Measurements from ENCODE around the gene FAM185A. TPM values are rescaled to one million over a fixed set of nuclear protein-coding genes. Genes with fewer than 3 reads are reported as not detected.

The FAM185A gene
- 7.8 and 8.1 TPM in 2 replicates for total RNA-seq

DNA sequence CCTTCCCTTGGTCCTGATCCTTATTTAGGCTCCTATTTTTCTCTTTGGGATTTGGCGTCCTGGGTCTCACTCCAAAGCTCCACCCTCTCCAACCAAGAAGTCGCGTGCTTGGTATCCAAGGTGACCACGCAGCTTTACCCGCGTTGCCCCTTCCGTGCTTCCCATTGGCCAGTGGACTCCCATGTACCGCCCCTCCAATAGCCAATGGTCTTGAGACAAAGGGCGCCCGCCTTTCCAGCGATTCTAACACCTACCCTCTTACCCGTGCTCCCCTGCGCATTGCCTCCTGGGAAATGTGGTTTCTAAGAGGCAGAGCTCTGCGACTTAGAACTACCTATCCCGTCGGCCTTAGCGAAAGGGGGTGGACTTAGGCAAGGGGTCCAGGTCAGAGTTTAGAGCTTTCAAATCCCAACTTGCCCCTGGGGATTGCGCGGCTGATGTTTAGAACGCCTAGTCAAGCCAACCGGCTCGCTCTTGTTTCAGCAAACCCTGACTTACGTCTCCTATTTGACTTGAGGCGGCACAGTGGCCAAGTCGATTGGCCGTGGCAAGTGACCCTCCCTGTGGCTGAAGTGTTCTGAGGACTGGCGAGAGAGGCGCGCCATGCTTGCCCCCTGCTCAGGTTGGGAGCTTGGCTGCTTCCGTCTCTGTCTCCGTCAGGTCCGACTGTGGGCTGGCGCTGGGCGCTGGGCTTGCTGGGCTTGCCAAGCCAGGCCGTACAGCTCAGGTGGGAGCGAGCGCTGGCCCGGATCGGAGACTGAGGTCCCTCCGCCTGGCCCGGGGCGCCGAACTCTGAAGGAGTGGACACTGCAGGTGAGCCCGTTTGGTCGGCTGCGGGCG is at the start of gene FAM185A:
TSS of gene FAM185A (plus strand) at position 395 of the 840 bp plus-strand sequence. CDS start at position 604, 209 bp downstream.

Other genes starting within 250 kb of the FAM185A start
- gene RASA4B, start 231.2 kb upstream of the FAM185A start, total RNA-seq: 1.8 and 2.0 TPM in 2 replicates
- gene UPK3BL2, start 205.3 kb upstream of the FAM185A start, total RNA-seq: 1.3 and 1.7 TPM in 2 replicates
- not detected in 2 replicates for gene SPDYE2, start 197.8 kb upstream of the FAM185A start, total RNA-seq
- 17.9 and 32.2 TPM in 2 replicates for gene POLR2J3, start 176.4 kb upstream of the FAM185A start, total RNA-seq
- 7.0 and 10.6 TPM in 2 replicates for gene RASA4, start 132.2 kb upstream of the FAM185A start, total RNA-seq
- gene UPK3BL1, start 106.2 kb upstream of the FAM185A start, total RNA-seq: 5.5 and 12.9 TPM in 2 replicates
- gene SPDYE2B, start 98.7 kb upstream of the FAM185A start, total RNA-seq: not detected in 2 replicates
- 2.1 and 3.9 TPM in 2 replicates for gene POLR2J2, start 77.3 kb upstream of the FAM185A start, total RNA-seq
- 71.5 and 79.0 TPM in 2 replicates for gene LRRC17, start 164.0 kb downstream of the FAM185A start, total RNA-seq